DOHH2 (cell line): ENCODE data around the gene PMFBP1.

Experiments
- EZH2phosphoT487 ChIP-seq: fragments of 200-600 bp; sonication (generic); IDR thresholded peaks from 2 replicates; pipeline ENCODE4 v1.6.1; 2017; ENCODE audit warnings: borderline replicate concordance, mild to moderate bottlenecking, antibody characterized with exemption, low read length, moderate library complexity, mixed read lengths
- TF ChIP-seq, protein P1 (sequence below): fragments of 200-600 bp; sonication (generic); IDR thresholded peaks from one replicate; pipeline ENCODE4 v1.5.1; 2014; ENCODE audit warnings: antibody characterized with exemption, mild to moderate bottlenecking, low read depth, low read length; ENCODE audit not compliant: poor library complexity, severe bottlenecking

DNA sequence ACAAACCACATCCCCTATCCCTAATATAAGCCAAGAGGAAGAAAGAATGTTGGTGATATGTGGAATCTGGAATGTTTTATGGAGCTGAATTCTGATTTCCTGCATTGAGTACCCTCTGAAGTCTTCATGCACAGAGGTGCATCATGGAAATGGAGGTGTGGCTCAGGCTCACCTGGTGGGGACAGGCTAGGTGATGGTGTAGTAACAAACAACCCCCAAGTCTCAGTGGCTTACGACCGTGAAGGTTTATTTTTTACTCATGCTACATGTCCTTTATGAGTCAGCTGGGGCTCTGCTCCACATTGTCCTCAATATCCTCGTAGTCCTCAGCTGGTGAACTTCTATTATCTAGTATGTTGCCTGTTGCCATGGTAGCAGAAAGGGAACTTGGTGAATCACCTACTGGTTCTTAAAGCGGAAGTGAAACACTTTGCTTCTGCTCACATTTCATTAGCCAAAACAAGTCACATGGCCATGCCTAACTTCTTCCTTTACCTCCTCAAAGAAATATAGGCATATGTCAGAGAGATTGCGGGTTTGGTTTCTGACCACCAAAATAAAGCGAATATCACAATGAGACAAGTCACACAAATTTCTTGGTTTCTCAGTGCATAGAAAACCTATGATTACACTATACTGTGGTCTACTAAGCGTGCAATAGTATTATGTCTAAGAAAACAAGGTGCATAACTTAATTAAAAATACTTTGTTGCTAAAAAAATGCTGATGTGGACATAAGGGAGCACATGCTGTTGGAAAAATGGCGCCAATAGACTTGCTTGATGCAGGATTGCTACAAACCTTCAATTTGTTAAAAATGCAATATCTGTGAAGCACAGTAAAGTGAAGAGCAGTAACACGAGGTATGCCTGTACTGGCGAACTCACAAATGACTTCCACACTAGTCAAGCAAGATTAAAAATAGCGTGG, at the start of gene PMFBP1:
- TF ChIP-seq, protein P1, sequence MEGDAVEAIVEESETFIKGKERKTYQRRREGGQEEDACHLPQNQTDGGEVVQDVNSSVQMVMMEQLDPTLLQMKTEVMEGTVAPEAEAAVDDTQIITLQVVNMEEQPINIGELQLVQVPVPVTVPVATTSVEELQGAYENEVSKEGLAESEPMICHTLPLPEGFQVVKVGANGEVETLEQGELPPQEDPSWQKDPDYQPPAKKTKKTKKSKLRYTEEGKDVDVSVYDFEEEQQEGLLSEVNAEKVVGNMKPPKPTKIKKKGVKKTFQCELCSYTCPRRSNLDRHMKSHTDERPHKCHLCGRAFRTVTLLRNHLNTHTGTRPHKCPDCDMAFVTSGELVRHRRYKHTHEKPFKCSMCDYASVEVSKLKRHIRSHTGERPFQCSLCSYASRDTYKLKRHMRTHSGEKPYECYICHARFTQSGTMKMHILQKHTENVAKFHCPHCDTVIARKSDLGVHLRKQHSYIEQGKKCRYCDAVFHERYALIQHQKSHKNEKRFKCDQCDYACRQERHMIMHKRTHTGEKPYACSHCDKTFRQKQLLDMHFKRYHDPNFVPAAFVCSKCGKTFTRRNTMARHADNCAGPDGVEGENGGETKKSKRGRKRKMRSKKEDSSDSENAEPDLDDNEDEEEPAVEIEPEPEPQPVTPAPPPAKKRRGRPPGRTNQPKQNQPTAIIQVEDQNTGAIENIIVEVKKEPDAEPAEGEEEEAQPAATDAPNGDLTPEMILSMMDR: no peak
- no peak for TF ChIP-seq EZH2phosphoT487
